Measurements from ENCODE around the gene ABLIM2. TPM values are rescaled to one million over a fixed set of nuclear protein-coding genes. Genes with fewer than 3 reads are reported as not detected.
A peak's percentile ranks its signal among the peaks of the same experiment; 100 is the strongest.

Gene ABLIM2
- polyA plus RNA-seq, 1 donor = 16.0 TPM

DNA sequence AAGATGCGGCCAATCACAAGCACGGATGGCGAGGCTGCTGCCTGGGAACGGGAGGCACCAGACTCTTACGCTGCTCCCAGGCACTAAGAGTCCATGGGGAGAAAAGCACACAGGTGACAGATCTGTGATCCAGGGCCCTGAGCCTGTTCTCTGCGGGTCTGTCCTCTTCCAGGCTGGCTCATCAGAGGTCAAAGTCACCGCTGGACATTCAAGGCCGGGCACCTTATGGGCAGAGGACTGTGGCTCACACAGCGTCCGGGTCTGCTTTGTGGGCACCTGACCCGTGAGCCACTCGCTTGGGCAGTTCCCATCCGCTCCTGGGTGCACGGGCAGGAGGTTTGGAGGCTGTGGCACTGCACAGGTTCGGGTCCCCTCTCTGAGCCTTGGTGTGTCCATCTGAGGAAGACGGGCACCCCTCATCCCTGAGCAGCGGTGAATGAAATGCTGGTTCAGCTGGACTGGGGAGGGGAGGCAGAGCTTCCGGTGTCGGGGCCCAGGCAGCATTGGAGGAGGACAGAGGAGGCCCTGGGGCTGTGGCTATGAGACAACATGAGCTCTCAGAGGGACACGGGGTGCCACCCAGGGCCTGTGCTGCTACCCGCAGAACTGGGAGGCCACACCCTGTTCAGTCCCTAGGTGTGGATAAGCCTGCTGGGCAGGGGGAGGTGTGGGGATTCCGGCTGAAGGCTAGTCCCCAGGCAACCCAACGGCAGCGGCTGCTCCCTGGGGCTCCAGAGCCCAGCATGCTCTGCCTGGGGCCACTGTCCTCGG is 157.7 kb downstream of the ABLIM2 start:
- DNase-seq = no peak

DNA sequence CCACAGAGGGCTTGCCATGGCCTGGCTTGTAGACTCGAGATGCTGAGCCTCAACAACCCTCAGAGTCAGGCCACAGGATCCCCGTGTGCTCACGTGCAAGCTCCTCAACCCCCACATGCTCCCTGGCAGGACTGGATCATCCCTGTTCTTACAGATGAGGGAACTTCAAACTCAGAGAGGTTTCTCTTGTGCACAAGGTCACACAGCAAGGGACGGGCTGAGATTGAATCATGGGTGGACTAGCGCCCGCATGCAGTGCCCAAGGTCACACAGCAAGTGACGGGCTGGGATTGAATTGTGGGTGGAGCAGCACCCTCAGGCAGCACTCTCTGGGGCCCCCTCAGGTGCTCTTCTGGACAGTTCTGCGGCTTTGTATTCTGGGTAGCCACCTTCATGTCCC is 158.4 kb downstream of the ABLIM2 start:
- no peak for DNase-seq

DNA sequence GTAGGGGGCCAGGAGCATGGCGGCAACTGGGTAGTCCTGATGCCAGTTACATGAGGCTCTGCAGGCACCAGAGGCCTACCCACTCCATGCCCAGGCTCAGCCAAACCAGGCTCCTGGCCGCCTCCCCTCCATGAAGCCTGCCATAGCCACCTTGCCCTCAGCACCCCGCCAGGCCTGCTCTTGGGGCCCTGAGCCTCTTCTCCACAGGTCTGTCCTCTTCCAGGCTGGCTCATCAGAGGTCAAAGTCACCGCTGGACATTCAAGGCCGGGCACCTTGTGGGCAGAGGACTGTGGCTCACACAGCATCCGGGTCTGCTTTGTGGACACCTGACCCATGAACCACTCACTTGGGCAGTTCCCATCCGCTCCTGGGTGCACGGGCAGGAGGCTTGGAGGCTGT is 158.9 kb downstream of the ABLIM2 start:
- no peak for DNase-seq

DNA sequence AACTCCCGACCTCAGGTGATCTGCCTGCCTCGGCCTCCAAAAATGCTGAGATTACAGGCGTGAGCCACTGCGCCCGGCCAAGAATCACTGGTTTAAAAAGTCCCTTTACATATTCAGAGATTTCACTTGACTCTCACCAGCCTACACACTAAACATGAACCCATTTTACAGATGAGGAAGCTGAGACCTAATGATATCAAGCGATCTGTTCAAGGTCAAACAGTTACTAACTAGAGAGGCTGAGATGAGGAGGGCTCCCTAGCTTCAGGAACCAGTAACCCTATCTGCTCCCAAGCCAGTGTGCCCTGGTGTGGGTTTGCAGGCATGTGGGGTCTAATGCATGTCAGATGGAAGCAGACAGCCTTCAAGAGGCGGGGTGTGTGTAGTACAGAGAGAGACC is 159.3 kb downstream of the ABLIM2 start:
- no peak for DNase-seq

DNA sequence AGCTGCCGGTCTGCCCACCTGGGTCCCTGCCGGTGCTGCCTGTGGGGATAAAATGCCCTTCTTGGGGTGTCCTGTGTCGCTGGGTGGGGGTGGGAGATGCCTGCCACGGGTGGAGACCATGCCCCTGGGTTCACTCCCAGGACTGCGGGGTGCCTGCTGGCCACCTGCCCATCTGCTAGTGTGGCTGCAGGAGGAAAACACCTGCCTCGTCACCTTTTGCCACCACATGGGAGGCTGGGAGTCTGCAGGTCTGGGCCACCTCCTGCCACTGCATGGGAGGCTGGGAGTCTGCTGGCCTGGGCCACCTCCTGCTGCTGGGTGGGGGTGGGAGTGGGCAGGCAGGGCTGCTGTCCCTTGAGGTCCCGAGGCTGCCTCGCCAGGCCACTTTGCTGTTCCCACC is 160.2 kb downstream of the ABLIM2 start:
- DNase-seq = no peak

DNA sequence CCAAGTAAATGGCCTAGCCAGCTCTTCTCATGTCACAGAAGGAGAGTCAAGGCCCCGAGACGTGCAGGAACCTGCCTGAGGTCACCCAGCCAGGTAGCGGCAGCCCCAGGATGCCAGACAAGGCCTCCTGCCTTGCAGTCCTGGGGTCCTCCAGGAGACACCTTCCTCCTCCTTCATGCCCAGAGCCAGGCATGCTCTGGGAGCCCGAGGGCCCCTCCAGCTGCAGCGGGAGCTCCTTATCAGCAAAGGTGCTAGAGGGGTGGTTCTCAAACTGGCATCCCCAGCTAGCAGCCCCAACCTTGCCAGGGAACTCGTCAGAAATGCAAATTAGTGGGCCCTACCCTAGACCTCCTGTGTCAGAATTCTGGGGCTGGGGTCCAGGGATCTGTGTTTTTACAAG is 162.7 kb downstream of the ABLIM2 start:
- DNase-seq = no peak

DNA sequence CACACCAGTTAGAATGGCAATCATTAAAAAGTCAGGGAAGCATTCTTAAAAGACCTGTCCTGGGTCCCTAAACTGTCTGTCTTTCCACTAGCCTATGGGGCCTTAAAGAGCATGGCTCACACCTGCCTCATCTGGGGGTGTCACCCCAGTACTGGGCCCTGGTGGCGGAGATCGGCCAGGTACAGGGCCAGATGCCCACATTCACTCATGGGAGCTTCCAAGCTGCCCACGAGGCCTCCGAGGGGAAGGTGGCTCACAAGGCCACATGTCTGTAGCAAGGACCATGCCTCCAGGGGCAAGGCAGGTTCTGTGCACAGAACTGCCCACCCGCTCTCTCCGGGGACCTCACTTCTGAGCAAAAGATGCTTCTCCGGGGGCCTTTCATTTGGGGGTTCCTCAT is 163.5 kb downstream of the ABLIM2 start:
- DNase-seq = no peak

DNA sequence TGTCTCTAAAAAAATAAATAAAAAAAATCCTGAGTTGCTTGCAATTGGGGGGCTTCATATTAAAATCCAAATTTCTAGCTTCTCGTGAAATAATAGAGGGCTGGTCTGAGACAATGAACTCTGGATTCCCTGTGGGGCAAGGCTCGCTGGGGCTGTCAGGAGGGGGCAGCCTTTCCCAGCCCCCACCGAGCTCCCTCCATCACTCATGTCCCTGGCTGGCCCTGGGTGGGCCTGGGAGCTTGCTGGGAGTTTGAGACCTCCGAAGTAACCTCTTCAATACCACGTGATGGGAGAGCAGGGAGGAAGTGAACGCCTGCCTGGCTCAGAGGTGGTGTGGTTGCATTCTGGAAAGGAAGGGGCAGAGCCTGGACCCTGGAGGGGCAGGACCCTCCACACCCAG is 164.9 kb downstream of the ABLIM2 start:
- DNase-seq = no peak

DNA sequence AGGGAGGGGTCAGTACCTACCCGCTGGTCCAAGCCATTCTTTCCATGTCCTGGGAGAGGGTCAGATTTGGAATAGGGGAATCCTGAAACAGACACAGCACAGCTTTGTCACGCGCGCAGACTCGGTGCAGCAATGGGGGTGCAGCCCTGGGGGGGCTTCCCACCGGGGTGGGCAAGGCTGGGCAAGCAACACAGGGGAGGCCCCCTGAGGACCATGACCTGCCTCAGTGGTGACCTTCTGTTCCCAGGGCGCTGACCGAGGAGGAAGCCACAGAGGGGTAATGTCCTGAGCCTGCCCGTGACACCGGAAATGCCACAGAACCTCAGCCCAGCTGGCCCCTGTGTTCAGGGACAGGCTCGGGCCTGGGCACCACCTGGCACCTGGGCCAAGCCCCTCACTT is 165.8 kb downstream of the ABLIM2 start:
- DNase-seq = no peak

DNA sequence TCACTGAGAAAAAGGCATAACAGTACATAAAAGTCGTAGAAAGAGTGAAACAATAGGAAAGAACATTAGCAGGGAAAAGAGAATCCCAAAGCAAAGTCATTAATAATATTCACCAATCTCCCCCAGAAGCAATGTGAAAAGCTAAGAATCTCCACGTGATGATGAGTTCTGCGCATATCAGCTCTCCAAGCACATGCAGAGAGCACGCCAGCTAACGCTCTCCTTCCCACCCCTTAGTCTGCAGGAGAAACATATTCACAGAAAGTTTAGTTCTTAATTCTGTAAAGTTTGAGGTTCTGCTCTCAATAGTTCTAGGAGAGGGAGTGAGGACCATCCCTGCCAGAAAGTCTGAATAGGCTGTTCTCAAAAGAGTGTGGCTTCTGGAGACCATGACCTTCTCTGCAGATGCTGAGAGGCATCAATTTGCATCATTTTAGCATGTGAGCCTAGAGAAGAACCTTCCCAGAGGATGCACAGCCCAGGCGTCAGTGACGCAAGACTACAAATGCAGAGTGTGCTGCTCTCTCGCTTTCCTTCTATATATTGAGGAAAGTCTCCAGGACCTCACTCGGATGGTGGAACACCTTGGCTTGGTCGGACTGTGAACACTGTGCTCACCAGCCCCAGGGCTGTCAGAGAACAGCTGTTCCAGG is 167.7 kb downstream of the ABLIM2 start:
- no peak for DNase-seq

DNA sequence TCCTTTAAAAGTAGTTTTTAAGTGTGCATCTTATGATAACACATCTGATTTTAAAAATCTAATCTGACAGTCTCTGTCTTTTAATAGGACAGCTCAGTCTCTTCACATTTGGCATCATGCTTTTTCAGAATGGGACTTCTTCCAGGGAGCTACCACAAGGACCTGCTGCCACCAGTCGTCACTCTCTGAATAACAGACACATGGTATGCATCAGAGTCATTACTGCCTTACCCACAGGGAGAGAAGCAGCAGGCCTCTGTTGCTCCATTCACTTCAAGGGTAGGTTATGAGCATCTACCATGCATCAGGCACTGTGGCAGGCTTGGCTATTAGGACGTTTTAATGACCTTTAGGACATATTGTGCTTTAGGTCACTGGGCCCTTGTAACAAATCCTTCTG is 169.0 kb downstream of the ABLIM2 start:
- DNase-seq = no peak

DNA sequence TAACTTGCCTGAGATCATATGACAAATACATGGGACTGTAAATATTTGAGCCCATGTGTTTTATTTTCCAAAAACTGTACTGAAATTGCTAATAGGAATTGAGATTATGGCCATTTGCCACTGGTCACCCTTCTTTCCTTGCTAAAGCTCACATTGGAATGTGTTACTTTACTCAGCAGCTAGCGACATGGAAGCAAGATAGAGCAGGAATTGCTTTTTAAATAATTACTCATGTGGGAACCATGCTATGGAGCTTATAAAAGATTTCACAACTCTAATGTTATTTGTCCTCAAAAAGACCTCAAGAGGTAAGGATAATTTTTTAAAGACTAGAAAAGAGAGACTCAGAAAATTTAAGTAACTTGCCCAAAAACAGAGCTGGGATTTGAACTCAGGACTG is 170.2 kb downstream of the ABLIM2 start:
- no peak for DNase-seq

DNA sequence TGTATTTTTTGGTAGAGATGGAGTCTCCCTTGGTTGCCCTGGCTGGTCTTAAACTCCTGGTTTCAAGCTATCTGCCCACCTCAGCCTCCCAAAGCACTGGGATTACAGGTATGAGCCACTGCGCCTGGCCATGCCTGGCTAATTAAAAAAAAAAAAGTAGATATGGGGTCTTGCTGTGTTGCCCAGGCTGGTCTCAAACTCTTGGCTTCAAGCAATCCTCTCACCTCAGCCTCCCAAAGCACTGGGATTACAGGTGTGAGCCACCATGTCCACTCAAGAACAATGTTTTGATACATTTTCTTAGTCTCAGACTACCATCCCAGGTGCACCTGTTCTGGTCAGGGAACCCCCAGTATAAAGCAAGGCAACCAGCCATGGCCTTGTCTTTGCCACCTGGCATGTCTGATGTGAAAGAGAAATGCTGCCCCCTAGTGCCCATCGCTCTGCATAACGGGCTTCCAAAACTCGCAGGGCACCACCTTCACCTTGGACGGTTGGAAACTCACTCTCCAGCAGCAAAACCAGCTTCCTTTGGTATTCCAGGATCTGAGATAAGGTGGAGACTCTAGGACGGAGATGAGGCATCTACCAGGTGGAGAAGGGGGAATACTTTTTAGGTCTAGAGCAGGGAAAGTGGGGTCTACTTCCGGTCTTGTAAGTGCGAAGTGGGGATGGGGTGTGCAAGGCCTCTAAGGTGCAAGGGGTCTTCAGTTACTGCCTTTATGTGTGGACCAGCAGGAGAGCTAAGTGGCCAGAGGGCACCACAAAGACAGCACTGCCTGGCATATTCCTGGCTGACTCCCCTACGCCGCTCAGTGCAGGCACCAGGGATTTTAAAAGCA is 171.2 kb downstream of the ABLIM2 start:
- DNase-seq = peak; percentile 66

DNA sequence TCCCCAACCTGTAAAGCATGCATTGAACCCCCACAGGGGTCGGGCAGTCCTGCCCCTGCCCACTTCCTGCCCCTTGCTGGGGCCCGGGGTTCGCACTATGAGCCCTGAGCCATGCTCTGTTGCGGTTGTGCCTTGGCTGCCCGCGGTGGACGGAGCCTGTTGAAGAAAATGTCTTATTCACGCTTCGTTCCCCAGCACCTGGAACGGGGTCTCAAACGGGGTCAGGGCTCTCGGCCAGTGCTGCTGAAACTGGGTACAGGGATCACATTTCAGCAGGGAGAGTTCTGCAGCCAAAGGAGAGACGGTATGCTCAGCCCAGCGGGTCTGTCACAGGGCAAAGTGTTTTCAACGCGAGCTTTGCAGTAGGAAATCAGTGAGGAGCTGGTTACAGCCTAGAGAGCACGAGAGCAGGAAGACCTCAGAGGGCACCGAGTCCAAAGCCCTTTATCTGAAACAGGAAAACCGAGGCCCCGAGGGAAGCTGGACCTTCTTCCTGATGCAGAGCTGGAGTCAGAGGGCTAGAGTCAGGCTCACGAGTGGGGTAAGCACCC is 172.6 kb downstream of the ABLIM2 start:
- DNase-seq = no peak

DNA sequence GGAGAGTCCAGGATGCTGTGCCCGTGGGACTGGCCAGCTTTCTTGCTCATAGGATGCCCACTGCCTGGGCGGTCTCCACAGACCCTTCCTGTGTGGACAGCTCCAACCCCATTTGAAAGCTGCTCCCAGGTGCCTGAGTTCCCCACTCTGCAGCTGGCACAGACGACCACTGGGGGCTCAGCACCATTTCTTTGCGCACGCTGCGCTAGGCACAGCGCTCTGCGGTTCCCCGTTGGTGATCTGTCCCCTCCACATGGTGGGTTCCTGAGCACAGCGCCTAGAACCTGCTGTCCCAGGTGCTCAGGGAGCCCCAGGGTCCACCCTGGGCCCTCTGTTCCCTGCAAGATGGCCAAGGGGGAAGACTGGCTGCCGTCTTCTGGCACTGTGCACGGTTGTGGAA is 173.5 kb downstream of the ABLIM2 start:
- no peak for DNase-seq

DNA sequence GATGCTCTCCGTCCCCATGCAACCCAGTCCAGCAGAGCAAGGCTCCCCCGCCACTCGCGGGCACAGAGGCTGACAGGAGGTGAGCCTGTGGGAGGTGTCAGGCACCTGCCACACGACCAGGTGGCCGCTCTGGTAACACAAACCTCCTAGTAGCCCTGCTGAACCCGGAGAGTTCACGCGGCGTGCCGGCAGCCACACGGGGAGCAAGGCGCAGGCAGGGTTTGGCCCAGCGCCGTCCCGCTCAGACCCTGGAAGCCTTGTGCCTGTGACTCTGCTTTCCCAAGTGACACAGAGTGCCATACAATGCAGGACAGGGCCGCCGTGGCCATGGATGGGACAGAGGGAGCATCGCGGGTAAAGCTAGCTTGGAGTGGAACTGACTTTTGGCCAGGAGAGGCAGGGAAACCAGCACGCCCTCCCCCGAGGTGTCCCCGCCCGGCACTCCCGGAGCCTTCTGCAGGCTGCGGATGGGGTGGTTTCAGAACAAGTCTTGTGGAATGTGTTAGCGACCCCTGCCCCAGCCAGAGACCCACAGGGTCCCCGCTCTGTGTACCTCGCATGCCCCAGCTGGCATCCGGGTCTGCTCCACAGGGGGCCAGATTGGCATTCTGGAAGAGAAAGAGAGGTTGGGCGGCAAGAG is 174.2 kb downstream of the ABLIM2 start:
- no peak for DNase-seq

DNA sequence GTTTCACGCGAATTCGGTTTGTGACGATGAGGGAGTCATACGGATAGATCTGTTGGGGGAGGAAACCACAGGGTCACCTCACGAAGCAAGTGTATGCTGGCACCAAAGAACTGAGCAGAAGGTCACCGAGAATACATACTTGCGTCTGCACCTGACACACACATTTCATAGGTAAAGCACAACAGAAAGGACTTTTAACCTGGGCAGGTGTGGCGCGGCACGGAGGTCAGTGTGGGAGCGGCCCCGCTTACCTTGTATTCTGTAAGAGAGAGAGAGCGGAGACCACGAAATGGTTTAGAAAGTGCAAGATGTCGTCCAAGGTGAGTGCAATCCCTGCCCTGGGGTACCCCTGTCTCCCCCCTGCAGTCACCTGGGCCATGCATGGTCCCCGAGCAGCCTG is 175.3 kb downstream of the ABLIM2 start:
- no peak for DNase-seq

DNA sequence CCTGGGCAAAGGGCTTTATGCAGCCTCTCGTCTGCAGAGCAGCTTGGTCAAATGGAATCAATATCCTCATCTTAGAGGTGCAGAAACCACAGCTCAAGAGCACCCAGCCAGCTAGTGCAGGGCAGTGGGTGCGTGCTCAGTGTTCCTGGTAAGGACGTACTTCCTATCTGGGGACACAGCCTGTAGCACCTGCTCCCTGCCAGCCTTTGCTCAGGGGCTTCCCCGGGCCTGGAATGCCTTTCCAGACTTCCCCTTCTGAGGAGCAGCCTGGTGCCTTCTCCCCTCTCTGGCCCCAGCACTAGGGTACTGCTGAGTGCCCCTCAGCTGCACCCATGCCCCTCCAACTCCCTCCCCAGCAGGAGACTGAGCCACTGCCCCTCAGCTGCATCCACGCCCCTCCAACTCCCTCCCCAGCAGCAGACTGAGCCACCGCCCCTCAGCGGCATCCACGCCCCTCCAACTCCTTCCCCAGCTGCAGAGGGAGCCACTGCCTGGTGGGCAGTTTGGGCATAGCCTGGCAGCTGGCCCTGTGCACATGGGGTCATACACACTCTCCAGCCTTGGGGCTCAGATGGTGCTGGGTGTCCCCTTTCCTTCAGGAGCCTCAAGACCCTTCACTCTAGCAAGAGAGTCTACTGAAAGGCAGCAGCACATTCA is 176.7 kb downstream of the ABLIM2 start:
- no peak for DNase-seq

DNA sequence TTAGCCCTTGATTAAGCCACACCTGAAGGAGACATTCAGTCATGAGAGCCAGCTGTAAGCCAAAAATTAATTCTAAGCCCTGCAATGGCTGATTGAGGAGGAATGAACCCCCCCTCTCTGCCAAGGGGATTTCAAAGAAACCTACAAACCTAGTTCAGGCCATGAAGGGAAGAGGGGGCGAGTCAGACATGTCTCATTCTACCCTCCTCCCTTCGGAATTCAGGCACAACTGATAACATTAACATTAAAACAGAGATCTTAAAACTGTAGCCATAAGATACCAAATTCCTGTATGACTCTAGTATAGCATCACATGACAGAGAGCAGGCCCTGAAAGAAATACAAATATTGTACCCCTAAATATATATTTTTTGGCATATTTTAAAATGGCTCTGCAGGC is 178.6 kb downstream of the ABLIM2 start:
- no peak for DNase-seq

DNA sequence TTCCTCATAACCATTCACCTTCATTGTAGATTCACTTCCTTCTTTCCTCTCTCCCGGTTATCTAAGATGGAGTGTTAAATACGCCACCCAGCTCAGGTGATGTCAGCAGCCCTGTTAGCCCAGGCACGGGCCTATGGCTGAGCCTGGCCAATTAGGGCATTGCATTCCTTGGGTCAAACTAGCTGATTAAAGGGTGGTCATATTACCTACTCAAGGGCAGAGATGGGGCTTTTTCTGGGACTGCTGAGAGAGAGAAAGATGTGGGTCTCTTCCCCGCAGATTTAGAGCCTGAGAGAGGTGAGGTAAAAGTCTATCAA is 179.0 kb downstream of the ABLIM2 start:
- DNase-seq = no peak

DNA sequence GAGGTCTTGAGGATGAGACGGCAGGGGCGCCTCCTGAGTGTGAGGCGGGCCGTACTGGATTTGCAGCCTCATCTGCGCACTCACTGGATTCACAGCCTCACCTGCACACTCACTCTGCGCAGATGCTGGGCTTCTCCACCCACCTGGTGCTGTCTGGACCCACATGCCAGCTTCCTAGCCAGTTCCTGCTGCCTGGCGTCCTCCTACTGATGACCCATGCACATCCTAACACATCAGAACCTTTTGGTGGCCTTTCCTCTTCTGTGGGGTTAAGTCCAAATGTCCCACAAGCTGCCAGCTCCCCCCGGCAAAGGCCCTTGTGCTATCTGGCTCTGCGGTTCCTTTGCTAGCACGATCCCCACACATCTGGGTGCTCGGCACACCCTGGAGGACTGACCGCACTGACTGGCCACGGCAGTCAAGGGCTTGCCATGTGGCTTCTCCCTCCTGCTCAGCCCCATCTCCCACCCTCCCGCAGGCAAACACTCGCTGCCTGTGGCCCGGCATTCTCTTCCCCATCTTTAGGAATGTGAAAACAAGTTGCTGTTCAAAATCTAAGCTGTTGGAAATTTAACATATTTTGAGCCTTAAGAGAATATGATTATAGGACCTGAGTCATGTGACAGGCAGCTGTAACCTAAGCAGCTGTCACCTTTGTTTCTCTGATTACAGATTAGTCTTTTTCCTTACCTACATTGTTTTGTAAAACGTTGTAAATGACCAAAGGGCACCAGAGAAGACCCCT is 179.5 kb downstream of the ABLIM2 start:
- no peak for DNase-seq

DNA sequence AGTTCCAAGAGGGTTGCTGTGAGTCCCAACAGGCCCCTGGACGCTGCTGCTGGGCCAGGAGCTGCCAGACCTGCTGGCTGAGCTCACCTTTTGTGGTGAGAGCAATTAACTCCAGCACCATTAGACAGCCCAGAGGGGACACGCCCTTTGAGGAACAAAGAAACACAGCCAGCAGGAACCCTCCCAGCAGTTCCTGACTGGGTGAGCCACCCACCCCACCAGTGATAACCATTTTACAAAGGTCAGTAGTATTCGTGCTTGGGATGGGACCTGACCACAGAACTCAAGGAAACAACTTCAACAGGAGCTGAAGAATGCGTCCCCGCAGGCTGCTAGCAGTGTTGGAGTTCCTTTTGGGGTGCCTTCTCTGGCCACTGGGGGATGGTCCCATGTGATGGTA is 180.1 kb downstream of the ABLIM2 start:
- DNase-seq = no peak

Measured in hindlimb muscle (tissue), 1 donor.